GM12892 (cell line): ENCODE results near the gene PTX4.

Source experiments
- POLR2A ChIP-seq: IDR thresholded peaks from 2 replicates; pipeline ENCODE4 v1.6.1; 2011; ENCODE audit warnings: low read depth, low read length, control low read depth
- TAF1 ChIP-seq: IDR thresholded peaks from 2 replicates; pipeline ENCODE4 v1.6.1; 2011; ENCODE audit warnings: low read depth, mild to moderate bottlenecking, control low read depth, low read length, borderline replicate concordance

GRCh38 chr16:1444730-1445517 is 43.8 kb downstream of the PTX4 start:
- no peak for TF ChIP-seq POLR2A
- no peak for TF ChIP-seq TAF1
